Astrocyte (in vitro differentiated cells and primary cell): ENCODE measurements around the gene TUBA1C. TPM values are rescaled to one million over a fixed set of nuclear protein-coding genes. Genes with fewer than 3 reads are reported as not detected.

Source experiments
- DNase-seq: peaks from one replicate; pipeline ENCODE4 v3.0.0-alpha.2; 2010; ENCODE audit warnings: low read depth
- FAIRE-seq: peaks from 2 replicates; lab custom pipeline; 2011; peaks lifted over from hg19 to GRCh38; lab: Jason Lieb, UNC
- H2AFZ ChIP-seq: 2 replicates; pipeline ENCODE4 v1.6.0; 2012; ENCODE audit warnings: low read depth, low read length, inconsistent platforms
- H3K27ac ChIP-seq: 2 replicates; pipeline ENCODE4 v1.5.1; 2011; ENCODE audit warnings: low read depth, low read length, inconsistent platforms
- H3K27me3 ChIP-seq: 2 replicates; pipeline ENCODE4 v1.6.0; 2011; ENCODE audit warnings: low read length, inconsistent platforms; ENCODE audit not compliant: insufficient read depth
- H3K36me3 ChIP-seq: 2 replicates; pipeline ENCODE4 v1.5.1; 2011; ENCODE audit warnings: low read length, inconsistent platforms; ENCODE audit not compliant: insufficient read depth
- H3K4me1 ChIP-seq: 2 replicates; pipeline ENCODE4 v1.5.1; 2011; ENCODE audit warnings: low read length, inconsistent platforms; ENCODE audit not compliant: insufficient read depth
- H3K4me2 ChIP-seq: 2 replicates; pipeline ENCODE4 v1.6.0; 2012; ENCODE audit warnings: low read length, inconsistent platforms
- H3K4me3 ChIP-seq: 2 replicates; pipeline ENCODE4 v1.5.1; 2011; ENCODE audit warnings: low read depth, mild to moderate bottlenecking, low read length, inconsistent platforms; ENCODE audit not compliant: insufficient read depth
- H3K79me2 ChIP-seq: 2 replicates; pipeline ENCODE4 v1.6.0; 2012; ENCODE audit warnings: mild to moderate bottlenecking, low read length, inconsistent platforms; ENCODE audit not compliant: insufficient read depth
- H3K9ac ChIP-seq: 2 replicates; pipeline ENCODE4 v1.6.0; 2012; ENCODE audit warnings: mild to moderate bottlenecking, low read length, inconsistent platforms
- H3K9me3 ChIP-seq: 2 replicates; pipeline ENCODE4 v1.5.1; 2012; ENCODE audit warnings: low read depth, mild to moderate bottlenecking, low read length, inconsistent platforms; ENCODE audit not compliant: insufficient read depth
- H4K20me1 ChIP-seq: 2 replicates; pipeline ENCODE4 v1.6.0; 2012; ENCODE audit warnings: low read length, inconsistent platforms; ENCODE audit not compliant: insufficient read depth
- H3K27ac Mint-ChIP-seq: one replicate; pipeline ENCODE4 v1.8.0; 2021; ENCODE audit warnings: mild to moderate bottlenecking, mixed read lengths; ENCODE audit not compliant: unreplicated experiment
- H3K27me3 Mint-ChIP-seq: one replicate; pipeline ENCODE4 v1.8.0; 2021; ENCODE audit warnings: low read depth, mixed read lengths; ENCODE audit not compliant: unreplicated experiment
- H3K36me3 Mint-ChIP-seq: one replicate; pipeline ENCODE4 v1.8.0; 2021; ENCODE audit warnings: low read depth, mixed read lengths; ENCODE audit not compliant: unreplicated experiment
- H3K4me1 Mint-ChIP-seq: one replicate; pipeline ENCODE4 v1.8.0; 2021; ENCODE audit warnings: low read depth, mixed read lengths; ENCODE audit not compliant: unreplicated experiment
- H3K4me3 Mint-ChIP-seq: one replicate; pipeline ENCODE4 v1.8.0; 2021; ENCODE audit warnings: mild to moderate bottlenecking, moderate library complexity, mixed read lengths; ENCODE audit not compliant: unreplicated experiment
- H3K9me3 Mint-ChIP-seq: one replicate; pipeline ENCODE4 v1.8.0; 2021; ENCODE audit warnings: mild to moderate bottlenecking, mixed read lengths; ENCODE audit not compliant: unreplicated experiment
- CTCF ChIP-seq: IDR thresholded peaks from 2 replicates; pipeline ENCODE4 v1.5.1; 2011; ENCODE audit warnings: low read depth, mild to moderate bottlenecking, inconsistent platforms, low read length, moderate library complexity; ENCODE audit not compliant: insufficient read depth
- EZH2 ChIP-seq: IDR thresholded peaks from 2 replicates; pipeline ENCODE4 v1.6.1; 2012; ENCODE audit warnings: mild to moderate bottlenecking, low read length, inconsistent platforms; ENCODE audit not compliant: insufficient read depth
- total RNA-seq: library from RNA; stranded (reverse); gene quantifications from 2 replicates; pipeline ENCODE4 v1.2.1, GENCODE V29; 2021

TUBA1C gene
- total RNA-seq, 1 donor from 2014 or later = 408 TPM

- TF ChIP-seq EZH2 = no peak
- no peak for TF ChIP-seq CTCF
- H3K9me3 ChIP-seq = no peaks in the 10 kb centered on the region
- FAIRE-seq (no peak), DNase-seq (peak; percentile 39)
- no peaks in the 10 kb centered on the region for H3K27me3 Mint-ChIP-seq
- peak overlapping the region; percentile 65 for H3K4me2 ChIP-seq
- H3K27me3 ChIP-seq = no peaks in the 10 kb centered on the region
- peaks cover 19% of the 10 kb centered on the region for H3K79me2 ChIP-seq
- H3K9ac ChIP-seq = peak overlapping the region; percentile 8
- no peaks in the 10 kb centered on the region for H3K9me3 Mint-ChIP-seq
- no peak overlapping the region for H3K27ac Mint-ChIP-seq
- no peaks in the 10 kb centered on the region for H3K36me3 ChIP-seq
- peaks cover 26% of the 10 kb centered on the region for H3K4me1 ChIP-seq
- H4K20me1 ChIP-seq = no peaks in the 10 kb centered on the region
- H3K27ac ChIP-seq = peak overlapping the region; percentile 51
- H3K36me3 Mint-ChIP-seq = no peaks in the 10 kb centered on the region
- H3K4me1 Mint-ChIP-seq = peaks cover 6% of the 10 kb centered on the region
- no peak overlapping the region for H3K4me3 Mint-ChIP-seq
- no peak overlapping the region for H3K4me3 ChIP-seq
- H2AFZ ChIP-seq = no peak overlapping the region
Measured at GRCh38 chr12:49260166-49260565, 4.7 kb upstream of the TUBA1C start.

- peaks cover 25% of the 10 kb centered on the region for H3K79me2 ChIP-seq
- H2AFZ ChIP-seq = no peak overlapping the region
- no peaks in the 10 kb centered on the region for H3K9me3 ChIP-seq
- peak overlapping the region; percentile 65 for H3K4me2 ChIP-seq
- TF ChIP-seq CTCF (no peak), EZH2 (no peak)
- H3K4me3 ChIP-seq = no peak overlapping the region
- no peaks in the 10 kb centered on the region for H3K9me3 Mint-ChIP-seq
- H3K36me3 ChIP-seq = no peaks in the 10 kb centered on the region
- no peak overlapping the region for H3K4me3 Mint-ChIP-seq
- H3K4me1 Mint-ChIP-seq = peaks cover 6% of the 10 kb centered on the region
- H3K36me3 Mint-ChIP-seq = no peaks in the 10 kb centered on the region
- H4K20me1 ChIP-seq = peaks cover 5% of the 10 kb centered on the region
- FAIRE-seq (no peak), DNase-seq (no peak)
- no peak overlapping the region for H3K27ac Mint-ChIP-seq
- H3K27ac ChIP-seq = peak overlapping the region; percentile 51
- no peaks in the 10 kb centered on the region for H3K27me3 Mint-ChIP-seq
- H3K4me1 ChIP-seq = peaks cover 26% of the 10 kb centered on the region
- H3K27me3 ChIP-seq = no peaks in the 10 kb centered on the region
- H3K9ac ChIP-seq = peak overlapping the region; percentile 8
Measured at GRCh38 chr12:49260571-49261363, 4.1 kb upstream of the TUBA1C start.

- no peaks in the 10 kb centered on the region for H3K9me3 Mint-ChIP-seq
- Histone ChIP-seq H3K4me2 (peak overlapping the region; percentile 47), H3K79me2 (peaks cover 35% of the 10 kb centered on the region), H3K9me3 (no peaks in the 10 kb centered on the region), H2AFZ (no peak overlapping the region), H3K36me3 (peaks cover 3% of the 10 kb centered on the region), H3K4me3 (no peak overlapping the region), H3K27me3 (no peaks in the 10 kb centered on the region), H3K9ac (no peak overlapping the region), H3K27ac (no peak overlapping the region), H4K20me1 (peaks cover 14% of the 10 kb centered on the region), H3K4me1 (peaks cover 26% of the 10 kb centered on the region)
- no peaks in the 10 kb centered on the region for H3K36me3 Mint-ChIP-seq
- FAIRE-seq (no peak), DNase-seq (no peak)
- H3K27me3 Mint-ChIP-seq = no peaks in the 10 kb centered on the region
- no peak overlapping the region for H3K4me3 Mint-ChIP-seq
- TF ChIP-seq EZH2 (no peak), CTCF (no peak)
- H3K4me1 Mint-ChIP-seq = peaks cover 6% of the 10 kb centered on the region
- H3K27ac Mint-ChIP-seq = no peak overlapping the region
Measured at GRCh38 chr12:49261721-49262120, 3.2 kb upstream of the TUBA1C start.
